Liver (tissue), 9 donors: Measurements from ENCODE around the gene GMNN. TPM values are rescaled to one million over a fixed set of nuclear protein-coding genes. Genes with fewer than 3 reads are reported as not detected.

Experiments
- DNase-seq: peaks from one replicate; pipeline ENCODE4 v3.0.0-alpha.2; 2017; ENCODE audit warnings: low spot score
- H3K27ac ChIP-seq, 2 donors: one replicate each; pipeline ENCODE4 v1.7.0; 2013; ENCODE audit warnings: inconsistent platforms in 2 of 2, low read length in 2 of 2, control low read depth in 1 of 2, low read depth in 1 of 2, mild to moderate bottlenecking in 1 of 2
- H3K27me3 ChIP-seq, 4 donors: one replicate each; pipeline versions ENCODE4 v1.6.1 to v1.7.0; 2013; ENCODE audit warnings: low read length in 3 of 4, inconsistent platforms in 1 of 4, mild to moderate bottlenecking in 1 of 4, moderate library complexity in 1 of 4; ENCODE audit not compliant: control insufficient read depth in 4 of 4, insufficient read depth in 4 of 4
- H3K36me3 ChIP-seq, 4 donors: one replicate each; pipeline versions ENCODE4 v1.6.1 to v1.7.0; 2013; ENCODE audit warnings: low read length in 3 of 4, mild to moderate bottlenecking in 3 of 4, low read depth in 1 of 4, moderate library complexity in 1 of 4; ENCODE audit not compliant: control insufficient read depth in 4 of 4, insufficient read depth in 3 of 4
- H3K4me1 ChIP-seq, 4 donors: one replicate each; pipeline versions ENCODE4 v1.6.1 to v1.7.0; 2013; ENCODE audit warnings: low read length in 3 of 4, mild to moderate bottlenecking in 3 of 4, moderate library complexity in 1 of 4; ENCODE audit not compliant: control insufficient read depth in 4 of 4, insufficient read depth in 4 of 4
- H3K4me3 ChIP-seq, 3 donors: one replicate each; pipeline versions ENCODE4 v1.6.1 to v1.7.0; 2013; ENCODE audit warnings: low read length in 3 of 3, control low read depth in 1 of 3, low read depth in 1 of 3, mild to moderate bottlenecking in 1 of 3
- H3K9ac ChIP-seq, 2 donors: one replicate each; pipeline ENCODE4 v1.7.0; 2013; ENCODE audit warnings: low read length in 2 of 2, mild to moderate bottlenecking in 2 of 2, moderate library complexity in 2 of 2, control low read depth in 1 of 2, low read depth in 1 of 2
- H3K9me3 ChIP-seq, 4 donors: one replicate each; pipeline versions ENCODE4 v1.6.1 to v1.7.0; 2013; ENCODE audit warnings: low read length in 3 of 4; ENCODE audit not compliant: control insufficient read depth in 4 of 4
- ATF3 ChIP-seq: IDR thresholded peaks from 2 replicates; pipeline ENCODE4 v1.6.1; 2016; ENCODE audit warnings: antibody characterized with exemption
- CTCF ChIP-seq: fragments of 150-350 bp; IDR thresholded peaks from 2 replicates; pipeline ENCODE4 v1.5.1; 2017; ENCODE audit warnings: improper control_type of control experiment, low read depth, low read length; ENCODE audit not compliant: missing input control
- EGR1 ChIP-seq, 2 donors: IDR thresholded peaks; 2 replicates each; pipeline ENCODE4 v1.6.1; 2016 to 2018; ENCODE audit warnings: antibody characterized with exemption in 2 of 2, low read depth in 2 of 2
- GABPA ChIP-seq, 2 donors: IDR thresholded peaks in 1 of 2; conservative IDR thresholded peaks in 1 of 2; 2 replicates each; pipeline ENCODE4 v1.6.1; 2016; ENCODE audit warnings: antibody characterized with exemption in 2 of 2, mild to moderate bottlenecking in 1 of 2, moderate library complexity in 1 of 2
- HNF4A ChIP-seq, 2 donors: conservative IDR thresholded peaks; 2 replicates each; pipeline ENCODE4 v1.6.1; 2016; ENCODE audit warnings: antibody characterized with exemption in 2 of 2, mild to moderate bottlenecking in 2 of 2
- HNF4G ChIP-seq: IDR thresholded peaks from 2 replicates; pipeline ENCODE4 v1.6.1; 2016; ENCODE audit warnings: antibody characterized with exemption
- NR2F2 ChIP-seq: IDR thresholded peaks from 2 replicates; pipeline ENCODE4 v1.6.1; 2016; ENCODE audit warnings: antibody characterized with exemption
- RAD21 ChIP-seq, 2 donors: IDR thresholded peaks; 2 replicates each; pipeline ENCODE4 v1.6.1; 2016; ENCODE audit warnings: antibody characterized with exemption in 2 of 2, mild to moderate bottlenecking in 2 of 2
- REST ChIP-seq: IDR thresholded peaks from 2 replicates; pipeline ENCODE4 v1.6.1; 2016; ENCODE audit warnings: antibody characterized with exemption, mild to moderate bottlenecking
- RXRA ChIP-seq, 2 donors: IDR thresholded peaks; 2 replicates each; pipeline ENCODE4 v1.6.1; 2017 to 2018; ENCODE audit warnings: antibody characterized with exemption in 2 of 2, mild to moderate bottlenecking in 1 of 2
- SP1 ChIP-seq: IDR thresholded peaks from 2 replicates; pipeline ENCODE4 v1.6.1; 2018; ENCODE audit warnings: antibody characterized with exemption, mild to moderate bottlenecking
- YY1 ChIP-seq: IDR thresholded peaks from 2 replicates; pipeline ENCODE4 v1.6.1; 2016; ENCODE audit warnings: antibody characterized with exemption, mild to moderate bottlenecking
- ZBTB33 ChIP-seq: IDR thresholded peaks from 2 replicates; pipeline ENCODE4 v1.6.1; 2016; ENCODE audit warnings: antibody characterized with exemption
- WGBS: extraction: QIAGEN DNeasy Blood & Tissue Kit; methylation state at CpG from one replicate; pipeline ENCODE4 v1.1.7; 2013; 5-methylcytosine and 5-hydroxymethylcytosine counted together
- polyA plus RNA-seq, 2 donors: library from polyadenylated mRNA; stranded (reverse) in 1 of 2; unstranded in 1 of 2; fragments of 200-250 nt in 1 of 2; fragments of >200 nt in 1 of 2; fragmentation: Nextera tagmentation in 1 of 2; extraction: Ambion mirVana in 1 of 2; gene quantifications; one replicate each; pipeline versions ENCODE4 v1.2.1 to v1.2.3, GENCODE V29; 2013 to 2015
- total RNA-seq, 2 donors: library from RNA; depleted of rRNA; stranded (reverse); fragments of >200 nt; gene quantifications; one replicate each; pipeline ENCODE4 v1.2.3, GENCODE V29; 2014
- donor health status: healthy.
- donor health status: healthy.
- donor health status: healthy.
- donor health status: healthy.
- donor health status: healthy.

The GMNN gene
- total and polyA plus RNA-seq, 4 donors = 8.4 to 34.9 (median 11.0) TPM

- no peak overlapping the region for H3K27ac ChIP-seq
- H3K36me3 ChIP-seq = no peaks in the 10 kb centered on the region
- no peaks in the 10 kb centered on the region for H3K4me1 ChIP-seq
Observed at GRCh38 chr6:24824142-24824938, 49.6 kb downstream of the GMNN start.

GRCh38 chr6:24825130-24825630 lies 50.4 kb downstream of the GMNN start:
- H3K9ac ChIP-seq = no peak overlapping the region
- H3K36me3 ChIP-seq = no peaks in the 10 kb centered on the region
- DNase-seq = no peak
- no peak overlapping the region for H3K4me3 ChIP-seq
- H3K27me3 ChIP-seq = no peaks in the 10 kb centered on the region
- H3K27ac ChIP-seq = no peak overlapping the region
- WGBS = 61% methylated on average over 2 of the region's 2 CpGs
- H3K9me3 ChIP-seq = no peaks in the 10 kb centered on the region
- TF ChIP-seq REST (no peak), GABPA (IDR thresholded peaks at IDR 0.05 in 1 of 2, conservative IDR thresholded peaks at IDR 0.05 in 1 of 2) (no peak), RXRA (IDR thresholded peaks at IDR 0.05) (no peak), CTCF (no peak), ZBTB33 (no peak), YY1 (no peak)
- no peaks in the 10 kb centered on the region for H3K4me1 ChIP-seq

More at GRCh38 chr6:24824142-24824938, 49.6 kb downstream of the GMNN start:
- no peak for DNase-seq
- Histone ChIP-seq H3K4me3 (no peak overlapping the region), H3K9ac (no peak overlapping the region), H3K9me3 (no peaks in the 10 kb centered on the region), H3K27me3 (no peaks in the 10 kb centered on the region)
- TF ChIP-seq HNF4G = no peak
- no peak for TF ChIP-seq CTCF
- TF ChIP-seq ATF3 = no peak
- TF ChIP-seq EGR1 (IDR thresholded peaks at IDR 0.05; ENCODE audit: low read depth in 2 of 2) = no peak
- TF ChIP-seq NR2F2 = no peak
- no peak for TF ChIP-seq SP1
- no peak for TF ChIP-seq ZBTB33
- no peak for TF ChIP-seq RAD21 (IDR thresholded peaks at IDR 0.05)
- no peak for TF ChIP-seq HNF4A (conservative IDR thresholded peaks at IDR 0.05)
- TF ChIP-seq RXRA (IDR thresholded peaks at IDR 0.05) = no peak
- TF ChIP-seq GABPA (IDR thresholded peaks at IDR 0.05 in 1 of 2, conservative IDR thresholded peaks at IDR 0.05 in 1 of 2) = no peak
- 76% methylated on average over 6 of the region's 6 CpGs for WGBS
